GM18502 (cell line): ENCODE data around the gene ODF2.
"Not testable (repeated sequence)": the region's sequence is repeated elsewhere in the genome, so short reads cannot be mapped to it uniquely, and the experiment has no call there.

Experiments
- ATAC-seq: cut with Tn5 transposase; IDR thresholded peaks from one replicate; pipeline ENCODE4 v1.9.1; 2021; ENCODE audit warnings: mild to moderate bottlenecking; ENCODE audit not compliant: unreplicated experiment, poor library complexity

ODF2 gene

GRCh38 chr9:128422783-128423150 lies 33.0 kb upstream of the ODF2 start:
- ATAC-seq = no peak

- not testable (repeated sequence) for ATAC-seq
Observed at GRCh38 chr9:128423356-128423755, 32.5 kb upstream of the ODF2 start.

DNA sequence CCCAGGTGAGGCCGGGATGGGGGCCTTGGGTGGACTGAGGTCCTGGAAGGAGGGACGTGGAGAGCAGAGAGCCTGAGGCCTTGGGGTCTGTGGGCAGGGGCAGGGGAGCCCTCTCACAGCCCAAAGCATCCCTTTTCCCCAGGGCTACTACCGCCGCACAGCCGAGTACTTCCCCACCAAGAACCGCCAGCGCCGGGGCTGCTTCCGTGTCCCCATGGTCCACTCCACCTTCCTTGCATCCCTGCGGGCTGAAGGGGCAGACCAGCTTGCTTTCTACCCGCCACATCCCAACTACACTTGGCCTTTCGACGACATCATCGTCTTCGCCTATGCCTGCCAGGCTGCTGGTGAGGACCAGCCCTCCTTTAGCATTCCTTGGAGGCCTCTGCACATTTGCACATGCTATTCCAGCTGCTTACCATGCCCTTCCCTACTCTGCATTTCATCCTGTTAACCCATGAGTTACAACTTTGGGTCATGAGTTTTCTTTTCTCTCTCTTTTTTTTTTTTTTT lies 31.5 kb upstream of the ODF2 start:
- no peak for ATAC-seq

DNA sequence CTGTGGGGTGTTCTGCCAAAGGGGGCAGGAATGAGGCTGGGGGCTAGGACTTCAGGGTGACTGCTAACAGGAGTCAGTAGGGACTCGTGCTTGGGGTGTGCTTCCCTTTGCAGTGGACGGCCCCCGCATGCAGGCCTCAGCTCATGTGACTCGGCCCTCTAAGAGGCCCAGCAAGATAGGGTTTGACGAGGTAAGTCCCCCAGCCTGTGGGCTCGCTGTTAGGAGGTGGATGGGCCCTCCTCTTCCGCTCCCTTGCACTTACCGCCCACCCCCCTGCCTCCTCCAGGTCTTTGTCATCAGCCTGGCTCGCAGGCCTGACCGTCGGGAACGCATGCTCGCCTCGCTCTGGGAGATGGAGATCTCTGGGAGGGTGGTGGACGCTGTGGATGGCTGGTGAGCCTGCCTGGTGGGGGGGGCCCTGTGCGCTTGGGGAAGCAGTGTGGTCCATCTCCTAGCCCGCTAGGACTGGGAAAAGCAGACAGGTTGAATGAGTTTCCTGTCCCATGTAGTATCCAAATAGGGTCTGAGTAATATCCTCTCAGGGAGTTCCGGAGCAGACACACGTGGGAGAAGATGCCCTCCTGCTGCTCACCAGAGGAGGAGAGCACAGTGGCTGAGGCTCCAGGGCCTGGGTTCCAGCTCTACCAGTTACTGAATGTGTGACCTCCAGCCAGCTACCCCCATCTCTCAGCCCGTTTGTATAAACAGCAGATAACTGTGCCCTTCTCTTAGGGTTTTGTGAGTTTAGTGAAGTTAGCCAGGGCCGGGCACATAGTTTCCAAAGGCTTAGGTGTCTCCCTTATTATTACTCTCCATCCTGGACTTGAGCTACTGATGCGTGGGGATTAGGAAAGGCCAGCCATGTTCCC lies 26.9 kb upstream of the ODF2 start:
- no peak for ATAC-seq

- no peak for ATAC-seq
Observed at GRCh38 chr9:128429513-128430086, 26.2 kb upstream of the ODF2 start.

DNA sequence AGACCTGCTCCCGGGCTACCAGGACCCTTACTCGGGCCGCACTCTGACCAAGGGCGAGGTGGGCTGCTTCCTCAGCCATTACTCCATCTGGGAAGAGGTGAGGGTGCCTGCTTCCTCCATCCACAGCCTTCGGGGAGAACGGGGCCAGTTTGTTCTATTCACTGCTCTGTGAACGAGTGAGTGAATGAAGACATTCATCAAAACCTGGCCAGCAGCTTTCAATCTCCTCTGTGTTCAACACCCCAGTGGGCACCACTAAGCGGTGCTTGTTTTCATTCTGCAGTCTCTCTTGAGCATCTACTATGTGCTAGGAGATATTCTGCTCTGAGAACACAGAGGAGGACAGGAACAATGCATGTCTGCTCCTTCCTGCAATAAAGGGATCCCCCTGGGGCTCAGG lies 24.6 kb upstream of the ODF2 start:
- ATAC-seq = no peak

GRCh38 chr9:128434340-128434739 lies 21.5 kb upstream of the ODF2 start:
- ATAC-seq = no peak

GRCh38 chr9:128435611-128436010 lies 20.2 kb upstream of the ODF2 start:
- ATAC-seq = no peak

GRCh38 chr9:128438343-128439109 lies 17.3 kb upstream of the ODF2 start:
- ATAC-seq = peak; percentile 71

GRCh38 chr9:128439273-128439672 lies 16.5 kb upstream of the ODF2 start:
- ATAC-seq = no peak

- ATAC-seq = no peak
Observed at GRCh38 chr9:128442150-128442549, 13.7 kb upstream of the ODF2 start.

GRCh38 chr9:128446505-128446904 lies 9.3 kb upstream of the ODF2 start:
- ATAC-seq = not testable (repeated sequence)

DNA sequence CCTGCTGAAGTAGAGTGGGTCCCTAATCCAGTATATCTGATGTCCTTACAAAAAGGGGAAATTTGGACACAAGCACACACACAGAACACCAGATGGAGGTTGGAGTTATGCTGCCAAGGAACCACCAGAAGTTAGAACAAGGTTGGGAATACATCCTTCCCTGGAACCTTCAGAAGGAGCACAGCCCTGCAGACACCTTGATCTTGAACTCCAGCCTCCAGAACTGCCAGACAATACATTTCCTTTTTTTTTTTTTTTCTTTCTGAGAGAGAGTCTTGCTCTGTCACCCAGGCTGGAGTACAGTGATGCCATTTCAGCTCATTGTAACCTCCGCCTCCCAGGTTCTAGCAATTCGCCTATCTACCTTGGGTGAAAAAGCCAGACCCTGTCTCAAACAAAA lies 7.1 kb upstream of the ODF2 start:
- no peak for ATAC-seq

- no peak for ATAC-seq
Observed at GRCh38 chr9:128454991-128455390, 815 bp upstream of the ODF2 start.

GRCh38 chr9:128456613-128457061 lies 831 bp downstream of the ODF2 start:
- peak; percentile 55 for ATAC-seq

DNA sequence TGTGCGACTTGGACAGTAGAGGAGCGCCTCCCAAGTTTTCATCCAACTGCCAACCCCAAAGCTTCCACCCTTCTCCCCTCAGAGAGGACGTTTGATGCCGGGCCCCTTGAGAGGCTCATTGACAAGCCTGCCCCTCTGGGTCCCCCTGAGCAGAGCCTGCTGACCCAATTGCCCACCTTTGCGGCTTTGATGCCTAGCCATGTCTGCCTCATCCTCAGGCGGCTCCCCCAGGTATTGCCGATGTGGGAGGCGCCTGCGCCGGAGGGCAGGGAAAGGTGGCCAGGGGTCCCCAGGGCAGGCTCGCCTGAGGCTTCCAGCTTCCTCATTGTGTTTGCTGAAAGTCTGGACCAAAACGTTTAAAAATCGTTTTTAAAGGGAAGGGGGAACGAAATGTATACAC lies 1.4 kb downstream of the ODF2 start:
- ATAC-seq = no peak

- ATAC-seq = no peak
Observed at GRCh38 chr9:128459011-128459410, 3.2 kb downstream of the ODF2 start.

- ATAC-seq = no peak
Observed at GRCh38 chr9:128469070-128469469, 13.3 kb downstream of the ODF2 start.

- ATAC-seq = no peak
Observed at GRCh38 chr9:128470560-128470959, 14.8 kb downstream of the ODF2 start.

GRCh38 chr9:128473104-128473503 lies 17.3 kb downstream of the ODF2 start:
- ATAC-seq = no peak

GRCh38 chr9:128475867-128476266 lies 20.1 kb downstream of the ODF2 start:
- no peak for ATAC-seq
